SU-DHL-6 (cell line): ENCODE results near the gene UGT3A1.

Experiments
- H2AFZ ChIP-seq: fragments of 200-600 bp; sonication (generic); 2 replicates; pipeline ENCODE4 v1.6.1; 2014; ENCODE audit warnings: low read depth, mild to moderate bottlenecking, moderate library complexity, mixed read lengths, antibody characterized with exemption, low read length; ENCODE audit not compliant: severe bottlenecking
- H3F3A ChIP-seq: fragments of 200-600 bp; shearing (Covaris generic); 2 replicates; pipeline ENCODE4 v1.6.0; 2016; ENCODE audit warnings: antibody characterized with exemption, mild to moderate bottlenecking; ENCODE audit not compliant: insufficient read depth
- H3K27ac ChIP-seq: fragments of 200-600 bp; sonication (generic); 2 replicates; pipeline ENCODE4 v1.5.1; 2016; ENCODE audit warnings: low read depth, mild to moderate bottlenecking, low read length, moderate library complexity, mixed read lengths
- H3K27me3 ChIP-seq: fragments of 200-600 bp; sonication (generic), shearing (Covaris generic); 2 replicates; pipeline ENCODE4 v1.6.0; 2014; ENCODE audit warnings: mild to moderate bottlenecking, low read length
- H3K36me3 ChIP-seq: fragments of 200-600 bp; sonication (generic); 2 replicates; pipeline ENCODE4 v1.6.1; 2014; ENCODE audit warnings: mild to moderate bottlenecking, low read length, mixed read lengths
- H3K4me2 ChIP-seq: fragments of 300-600, 200-600 bp; shearing (Covaris generic), sonication (generic); 2 replicates; pipeline ENCODE4 v1.6.0; 2014; ENCODE audit warnings: low read length, low read depth, mild to moderate bottlenecking; ENCODE audit not compliant: poor library complexity, severe bottlenecking
- H3K4me3 ChIP-seq: fragments of 200-600 bp; sonication (generic); 2 replicates; pipeline ENCODE4 v1.5.1; 2014; ENCODE audit warnings: antibody characterized with exemption, low read length, mild to moderate bottlenecking, mixed read lengths; ENCODE audit not compliant: insufficient read depth, poor library complexity, severe bottlenecking
- H3K79me2 ChIP-seq: fragments of 200-600 bp; sonication (generic); 2 replicates; pipeline ENCODE4 v1.6.1; 2014; ENCODE audit warnings: mild to moderate bottlenecking, low read length, moderate library complexity; ENCODE audit not compliant: insufficient read depth
- H3K9ac ChIP-seq: fragments of 200-600 bp; sonication (generic); 2 replicates; pipeline ENCODE4 v1.7.0; 2014; ENCODE audit warnings: mild to moderate bottlenecking, low read length
- H3K9me2 ChIP-seq: fragments of 200-600 bp; sonication (generic); replicated peaks from 2 replicates; pipeline ENCODE4 v1.6.1; 2014; ENCODE audit warnings: low read length; ENCODE audit not compliant: insufficient read depth
- H3K9me3 ChIP-seq: fragments of 200-600 bp; sonication (generic); 2 replicates; pipeline ENCODE4 v1.6.1; 2014; ENCODE audit warnings: low read length, mixed read lengths; ENCODE audit not compliant: insufficient read depth
- H4K20me1 ChIP-seq: fragments of 200-600 bp; sonication (generic); 2 replicates; pipeline ENCODE4 v1.6.1; 2014; ENCODE audit warnings: low read depth, mild to moderate bottlenecking, antibody characterized with exemption, low read length, moderate library complexity, mixed read lengths
- CTCF ChIP-seq: fragments of 200-600 bp; sonication (generic); IDR thresholded peaks from one replicate; pipeline ENCODE4 v1.5.1; 2017; ENCODE audit warnings: antibody characterized with exemption, mild to moderate bottlenecking, low read length, moderate library complexity; ENCODE audit not compliant: insufficient read depth, poor library complexity, severe bottlenecking
- EZH2phosphoT487 ChIP-seq: fragments of 200-600 bp; sonication (generic), shearing (Covaris generic); conservative IDR thresholded peaks from 2 replicates; pipeline ENCODE4 v1.6.1; 2018; ENCODE audit warnings: mild to moderate bottlenecking, antibody characterized with exemption, low read length, moderate library complexity, mixed read lengths

Gene UGT3A1

GRCh38 chr5:36029914-36030313, 38.7 kb upstream of the UGT3A1 start:
- Histone ChIP-seq H3K4me3 (no peak overlapping the region), H3K79me2 (no peaks in the 10 kb centered on the region), H2AFZ (no peak overlapping the region), H4K20me1 (no peaks in the 10 kb centered on the region), H3K9me3 (no peaks in the 10 kb centered on the region), H3K27ac (no peak overlapping the region), H3F3A (no peaks in the 10 kb centered on the region), H3K9ac (no peak overlapping the region), H3K4me2 (no peak overlapping the region), H3K9me2 (no peaks in the 10 kb centered on the region), H3K27me3 (0 out of 2 replicates have a peak, but pooled peaks cover 2% of the 10 kb centered on the region), H3K36me3 (no peaks in the 10 kb centered on the region)
- TF ChIP-seq EZH2phosphoT487: no peak
- TF ChIP-seq CTCF: no peak

GRCh38 chr5:36028816-36029465, 37.8 kb upstream of the UGT3A1 start:
- no peak overlapping the region for H3K4me3 ChIP-seq

GRCh38 chr5:36027711-36028110, 36.5 kb upstream of the UGT3A1 start:
- Histone ChIP-seq H3K9me2 (no peaks in the 10 kb centered on the region), H3K9ac (no peak overlapping the region), H2AFZ (no peak overlapping the region), H3K4me3 (no peak overlapping the region), H3K9me3 (no peaks in the 10 kb centered on the region), H3K27me3 (0 out of 2 replicates have a peak, but pooled peaks cover 2% of the 10 kb centered on the region), H3F3A (no peaks in the 10 kb centered on the region), H3K36me3 (no peaks in the 10 kb centered on the region), H4K20me1 (no peaks in the 10 kb centered on the region), H3K79me2 (no peaks in the 10 kb centered on the region), H3K27ac (no peak overlapping the region), H3K4me2 (no peak overlapping the region)
- TF ChIP-seq CTCF (no peak), EZH2phosphoT487 (no peak)

More at GRCh38 chr5:36028816-36029465, 37.8 kb upstream of the UGT3A1 start:
- Histone ChIP-seq H3K9ac (no peak overlapping the region), H3K36me3 (no peaks in the 10 kb centered on the region), H3K9me3 (no peaks in the 10 kb centered on the region), H3K79me2 (no peaks in the 10 kb centered on the region), H3K9me2 (no peaks in the 10 kb centered on the region), H2AFZ (no peak overlapping the region), H4K20me1 (no peaks in the 10 kb centered on the region), H3F3A (no peaks in the 10 kb centered on the region), H3K4me2 (no peak overlapping the region), H3K27me3 (0 out of 2 replicates have a peak, but pooled peaks cover 2% of the 10 kb centered on the region), H3K27ac (no peak overlapping the region)
- TF ChIP-seq CTCF (no peak), EZH2phosphoT487 (no peak)
